ENCODE measurements around the gene ITFG1. TPM values are rescaled to one million over a fixed set of nuclear protein-coding genes. Genes with fewer than 3 reads are reported as not detected.

Gene ITFG1
- total and polyA plus RNA-seq, 9 of the 15 experiments (the other 6 are each of a cell fraction or from before 2014, with no cell fraction given) = 17.1 to 83.5 (median 35.8) TPM

GRCh38 chr16:47309581-47310312 lies 151.1 kb downstream of the ITFG1 start:
- no peaks in the 10 kb centered on the region for H3K27me3 ChIP-seq (ENCODE audit: control insufficient read depth in 2 of 2, insufficient read depth in 2 of 2, low read length in 2 of 2)
- BruUV-seq (replicated peaks) = no TSS peak

More at GRCh38 chr16:47309581-47310312, 151.1 kb downstream of the ITFG1 start:
- no peak overlapping the region for H3K9ac ChIP-seq (ENCODE audit: insufficient read depth in 1 of 2, low read depth in 2 of 2, low read length in 2 of 2)
- FAIRE-seq (no peak), DNase-seq (ENCODE audit: extremely low read depth in 1 of 4, low spot score in 3 of 4) (no peak), ATAC-seq (no peak)
- H3K4me2 ChIP-seq (ENCODE audit: insufficient read depth, low read length) = no peak overlapping the region
- no peak overlapping the region for H3K4me3 ChIP-seq
- WGBS (ENCODE audit: insufficient coverage, low coverage, missing lambda C conversion rate) = 90% methylated on average over 4 of the region's 4 CpGs
- no peaks in the 10 kb centered on the region for H3K79me2 ChIP-seq (ENCODE audit: control insufficient read depth, insufficient read depth, low read length)
- H3K9me1 ChIP-seq (ENCODE audit: control insufficient read depth, insufficient read depth, low read length) = no peaks in the 10 kb centered on the region
- in situ Hi-C loops (cut with MboI) (no loop called here), intact Hi-C loops (cut with micrococcal nuclease) (no loop called here)
- TF ChIP-seq ASH1L (IDR thresholded peaks at IDR 0.05; ENCODE audit: borderline replicate concordance, low read depth, partially characterized antibody) (no peak), ATF4 (CRISPR knock-in tag; IDR thresholded peaks at IDR 0.05) (no peak), SMAD2 (IDR thresholded peaks at IDR 0.05; ENCODE audit: low read depth, low read length) (no peak), CHAMP1 (IDR thresholded peaks at IDR 0.05) (no peak), ZNF408 (CRISPR knock-in tag; IDR thresholded peaks at IDR 0.05; ENCODE audit: low read depth) (no peak), ZNF274 (IDR thresholded peaks at IDR 0.05; ENCODE audit: borderline replicate concordance, low read depth, low read length) (no peak), SMARCA4 (IDR thresholded peaks at IDR 0.05) (no peak), ILF3 (IDR thresholded peaks at IDR 0.05; ENCODE audit: borderline replicate concordance) (no peak), HMGN3 (IDR thresholded peaks at IDR 0.05; ENCODE audit: borderline replicate concordance, extremely low read depth, insufficient read length, low read depth, low read length) (no peak), ZNF324 (CRISPR knock-in tag; IDR thresholded peaks at IDR 0.05) (no peak), RBM15 (IDR thresholded peaks at IDR 0.05; ENCODE audit: insufficient read depth, low read length) (no peak), ERF (CRISPR knock-in tag; IDR thresholded peaks at IDR 0.05) (no peak), RBM14 (IDR thresholded peaks at IDR 0.05; ENCODE audit: borderline replicate concordance, insufficient read depth, low read depth, low read length) (no peak)
- no peak overlapping the region for H3K27ac ChIP-seq (ENCODE audit: extremely low read depth, low read depth, low read length)
- H2AFZ ChIP-seq (ENCODE audit: low read depth, low read length) = no peak overlapping the region
- H3K9me3 ChIP-seq (replicated peaks; ENCODE audit: control insufficient read depth, insufficient read depth, low read depth, low read length) = no peaks in the 10 kb centered on the region
- ChIA-PET POLR2A (no interaction called here), CTCF (ENCODE audit: low intra/inter-chr PET ratio) (no interaction called here)
- H3K4me1 ChIP-seq (replicated peaks in 1 of 2; ENCODE audit: control insufficient read depth in 2 of 2, insufficient read depth in 2 of 2, low read length in 2 of 2) = no peaks in the 10 kb centered on the region
- H3K36me3 ChIP-seq (ENCODE audit: control insufficient read depth, insufficient read depth, low read length) = peaks cover 19% of the 10 kb centered on the region; the same call in 2 of the 3 replicates
- no peaks in the 10 kb centered on the region for H4K20me1 ChIP-seq (replicated peaks; ENCODE audit: control insufficient read depth, insufficient read depth, low read length)
